Upper lobe of left lung (tissue), 6 donors: ENCODE measurements around the gene TMEM30A. TPM values are rescaled to one million over a fixed set of nuclear protein-coding genes. Genes with fewer than 3 reads are reported as not detected.

ENCODE experiments used
- ATAC-seq, 2 donors: fragments of 200-7000 bp; cut with Tn5 transposase; one replicate each; pipeline ENCODE4 v1.9.1; 2022; ENCODE audit warnings: mild to moderate bottlenecking in 2 of 2, moderate library complexity in 2 of 2; ENCODE audit not compliant: low FRiP score in 2 of 2
- DNase-seq, 2 donors: peaks; one replicate each; pipeline ENCODE4 v3.0.0-alpha.2; 2019 to 2020
- H3K27ac ChIP-seq, 4 donors: fragments of 200-600 bp; sonication (generic); one replicate each; pipeline ENCODE4 v1.5.1; 2016 to 2019
- H3K27me3 ChIP-seq, 4 donors: fragments of 200-600 bp; sonication (generic); one replicate each; pipeline ENCODE4 v1.5.1; 2017 to 2019
- H3K36me3 ChIP-seq, 4 donors: fragments of 200-600 bp; sonication (generic); one replicate each; pipeline ENCODE4 v1.5.1; 2016 to 2019
- H3K4me1 ChIP-seq, 4 donors: fragments of 200-600 bp; sonication (generic); one replicate each; pipeline ENCODE4 v1.5.1; 2018 to 2019
- H3K4me3 ChIP-seq, 4 donors: fragments of 200-600 bp; sonication (generic); one replicate each; pipeline ENCODE4 v1.5.1; 2017 to 2019; ENCODE audit warnings: mild to moderate bottlenecking in 2 of 4, moderate library complexity in 1 of 4
- H3K9me3 ChIP-seq, 4 donors: fragments of 200-600 bp; sonication (generic); one replicate each; pipeline ENCODE4 v1.5.1; 2018 to 2019
- CTCF ChIP-seq, 6 experiments: fragments of 450-650 bp in 4 of 6; fragments of 200-600 bp in 2 of 6; sonication (generic) in 2 of 6; IDR thresholded peaks; one replicate each; pipeline ENCODE4 v1.5.1; 2016 to 2019; ENCODE audit warnings: antibody characterized with exemption in 6 of 6
- EP300 ChIP-seq, 4 donors: sonication (generic); formaldehyde crosslinking; IDR thresholded peaks; one replicate each; pipeline ENCODE4 v1.5.1; 2017; ENCODE audit warnings: antibody characterized with exemption in 4 of 4, control low read depth in 2 of 4
- POLR2A ChIP-seq, 4 donors: fragments of 450-650 bp; IDR thresholded peaks; one replicate each; pipeline ENCODE4 v1.5.1; 2016 to 2017; ENCODE audit warnings: antibody characterized with exemption in 4 of 4, mild to moderate bottlenecking in 2 of 4
- POLR2AphosphoS5 ChIP-seq, 2 donors: sonication (generic); formaldehyde crosslinking; IDR thresholded peaks; one replicate each; pipeline ENCODE4 v1.5.1; 2017; ENCODE audit warnings: antibody characterized with exemption in 2 of 2
- WGBS, 2 donors: methylation state at CpG; one replicate each; pipeline ENCODE4 v1.1.5; 2017 to 2018; 5-methylcytosine and 5-hydroxymethylcytosine counted together
- total RNA-seq, 6 donors: library from RNA; depleted of rRNA in 4 of 6; stranded (reverse); fragments of >200 nt in 4 of 6; gene quantifications; one replicate each; pipeline versions ENCODE4 v1.1.0 to v1.2.1, GENCODE V29; 2016 to 2021
- donor health status: DM: no; HTN: no; CAD: no; lungs with moderate emphysema.
- donor health status: DM: no; HTN: yes; CAD: no; lungs with severe emphysema.

TMEM30A gene
- total RNA-seq, 6 donors from 2014 or later: 38.8 to 177 (median 140) TPM

- H3K9me3 ChIP-seq: no peaks in the 10 kb centered on the region
- no peaks in the 10 kb centered on the region for H3K27me3 ChIP-seq
- H3K36me3 ChIP-seq: no peaks in the 10 kb centered on the region
- peaks cover 0 to 38% (median 0%) of the 10 kb centered on the region in 4 donors for H3K4me1 ChIP-seq
- no peak for DNase-seq
- H3K4me3 ChIP-seq: no peak overlapping the region
- TF ChIP-seq EP300 (IDR thresholded peaks at IDR 0.05): no peak
- no peak for TF ChIP-seq POLR2AphosphoS5 (IDR thresholded peaks at IDR 0.05)
- TF ChIP-seq POLR2A (IDR thresholded peaks at IDR 0.05): no peak
- TF ChIP-seq CTCF (IDR thresholded peaks at IDR 0.05): no peak
- no peak for ATAC-seq
- H3K27ac ChIP-seq: no peak overlapping the region
- WGBS, 2 donors: 72 to 78% methylated on average over 3 of the region's 3 CpGs
These were observed 65.3 kb downstream of the TMEM30A start for GRCh38 chr6:75219263-75219662.

GRCh38 chr6:75217193-75217592 lies 67.4 kb downstream of the TMEM30A start:
- TF ChIP-seq EP300 (IDR thresholded peaks at IDR 0.05): peak in 2 of 4 donors; percentile 35 to 59
- TF ChIP-seq POLR2A (IDR thresholded peaks at IDR 0.05): no peak
- peak in 1 of 2 donors; percentile 25 for TF ChIP-seq POLR2AphosphoS5 (IDR thresholded peaks at IDR 0.05)
- no peak overlapping the region for H3K4me3 ChIP-seq
- no peaks in the 10 kb centered on the region for H3K9me3 ChIP-seq
- ATAC-seq (peak in 1 of 2 donors; percentile 76), DNase-seq (no peak)
- H3K27ac ChIP-seq: peak overlapping the region in 3 of 4 donors; percentile 38 to 58 (median 55)
- H3K4me1 ChIP-seq: peaks cover 0 to 33% (median 0%) of the 10 kb centered on the region in 4 donors
- no peaks in the 10 kb centered on the region for H3K36me3 ChIP-seq
- no peaks in the 10 kb centered on the region for H3K27me3 ChIP-seq
- 23 to 26% methylated on average over 4 of the region's 4 CpGs for WGBS, 2 donors

- 62 to 74% methylated on average over 4 of the region's 4 CpGs for WGBS, 2 donors
- ATAC-seq (no peak), DNase-seq (no peak)
- no peak overlapping the region for H3K27ac ChIP-seq
- peaks cover 0 to 17% (median 3%) of the 10 kb centered on the region in 4 donors for H3K4me1 ChIP-seq
- TF ChIP-seq POLR2AphosphoS5 (IDR thresholded peaks at IDR 0.05): no peak
- no peak for TF ChIP-seq CTCF (IDR thresholded peaks at IDR 0.05)
- no peak for TF ChIP-seq POLR2A (IDR thresholded peaks at IDR 0.05)
- no peak for TF ChIP-seq EP300 (IDR thresholded peaks at IDR 0.05)
- no peaks in the 10 kb centered on the region for H3K9me3 ChIP-seq
- H3K36me3 ChIP-seq: no peaks in the 10 kb centered on the region
- H3K4me3 ChIP-seq: no peak overlapping the region
- no peaks in the 10 kb centered on the region for H3K27me3 ChIP-seq
These were observed 69.3 kb downstream of the TMEM30A start for GRCh38 chr6:75215291-75215690.

- WGBS, 2 donors: 93 to 94% methylated on average over 2 of the region's 2 CpGs
- Histone ChIP-seq H3K36me3 (no peaks in the 10 kb centered on the region), H3K9me3 (no peaks in the 10 kb centered on the region), H3K27me3 (peaks cover 0 to under 1% (median 0%) of the 10 kb centered on the region in 4 donors), H3K4me1 (peaks cover 5 to 18% (median 8%) of the 10 kb centered on the region in 4 donors), H3K27ac (no peak overlapping the region), H3K4me3 (no peak overlapping the region)
- ATAC-seq (no peak), DNase-seq (no peak)
- TF ChIP-seq CTCF (IDR thresholded peaks at IDR 0.05): no peak
- TF ChIP-seq POLR2AphosphoS5 (IDR thresholded peaks at IDR 0.05): no peak
- TF ChIP-seq POLR2A (IDR thresholded peaks at IDR 0.05): no peak
- TF ChIP-seq EP300 (IDR thresholded peaks at IDR 0.05): no peak
These were observed 70.9 kb downstream of the TMEM30A start for GRCh38 chr6:75213732-75214131.

- TF ChIP-seq EP300 (IDR thresholded peaks at IDR 0.05) (no peak), CTCF (IDR thresholded peaks at IDR 0.05) (no peak), POLR2A (IDR thresholded peaks at IDR 0.05) (no peak), POLR2AphosphoS5 (IDR thresholded peaks at IDR 0.05) (no peak)
- Histone ChIP-seq H3K27me3 (peaks cover 0 to 6% (median 0%) of the 10 kb centered on the region in 4 donors), H3K4me3 (no peak overlapping the region), H3K4me1 (peaks cover 7 to 17% (median 14%) of the 10 kb centered on the region in 4 donors), H3K27ac (no peak overlapping the region), H3K9me3 (no peaks in the 10 kb centered on the region), H3K36me3 (no peaks in the 10 kb centered on the region)
- ATAC-seq (no peak), DNase-seq (no peak)
- WGBS, 2 donors: 18 to 28% methylated on average over 1 of the region's 1 CpG
These were observed 71.5 kb downstream of the TMEM30A start for GRCh38 chr6:75213112-75213511.
